Measurements from ENCODE around the gene HDAC11. TPM values are rescaled to one million over a fixed set of nuclear protein-coding genes. Genes with fewer than 3 reads are reported as not detected.
A peak's percentile ranks its signal among the peaks of the same experiment; 100 is the strongest.

Gene HDAC11
- total RNA-seq, 6 experiments from 2014 or later = 8.0 to 12.4 (median 9.1) TPM

DNA sequence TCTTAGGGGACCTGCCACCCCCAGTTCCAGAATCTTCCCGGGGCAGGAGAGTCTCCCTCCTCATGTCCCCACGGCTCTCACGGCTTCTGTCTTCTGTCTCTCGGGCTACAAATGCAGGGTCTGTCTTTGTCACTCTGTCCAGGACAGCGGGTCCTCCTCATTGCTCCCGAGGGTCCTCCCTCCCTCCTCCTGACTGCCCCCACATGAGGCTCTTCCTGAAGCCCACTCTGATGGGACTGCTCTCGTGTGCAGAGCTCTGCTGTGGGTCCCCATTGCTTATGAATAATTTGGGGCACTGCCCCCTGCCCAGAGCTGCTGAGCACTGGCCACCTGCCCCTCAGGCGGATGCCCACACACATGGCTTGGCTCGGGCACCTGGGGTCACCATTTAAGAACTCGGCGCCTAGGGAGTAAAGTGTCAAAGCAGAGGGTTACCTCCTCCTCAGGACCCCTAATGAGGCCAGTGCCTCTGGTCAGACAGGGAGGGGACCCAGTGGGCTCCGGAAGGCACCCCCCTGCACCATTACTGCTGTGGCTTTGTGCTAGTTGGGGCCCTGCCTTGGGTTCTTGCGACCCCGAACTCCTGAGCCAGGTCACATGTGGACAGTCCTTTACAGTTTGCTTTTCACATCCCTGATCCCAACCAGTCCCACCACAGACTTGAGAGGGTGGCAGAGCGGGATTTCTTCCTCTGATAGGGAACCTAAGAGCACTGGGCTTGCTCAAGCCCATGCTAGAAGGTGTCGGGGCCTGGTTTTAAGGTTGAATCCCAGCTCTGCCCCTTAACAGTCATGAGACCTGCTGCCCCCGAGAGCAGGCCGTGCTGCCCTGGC lies 22.1 kb downstream of the HDAC11 start:
- H3K27me3 Mint-ChIP-seq (ENCODE audit: insufficient read depth) = peaks cover 1% of the 10 kb centered on the region
- peaks cover 36% of the 10 kb centered on the region for H3K4me1 Mint-ChIP-seq (ENCODE audit: low read depth)
- no peaks in the 10 kb centered on the region for H3K9me3 Mint-ChIP-seq
- DNase-seq = no peak
- H3K27ac Mint-ChIP-seq = no peak overlapping the region
- TF ChIP-seq, protein P1, sequence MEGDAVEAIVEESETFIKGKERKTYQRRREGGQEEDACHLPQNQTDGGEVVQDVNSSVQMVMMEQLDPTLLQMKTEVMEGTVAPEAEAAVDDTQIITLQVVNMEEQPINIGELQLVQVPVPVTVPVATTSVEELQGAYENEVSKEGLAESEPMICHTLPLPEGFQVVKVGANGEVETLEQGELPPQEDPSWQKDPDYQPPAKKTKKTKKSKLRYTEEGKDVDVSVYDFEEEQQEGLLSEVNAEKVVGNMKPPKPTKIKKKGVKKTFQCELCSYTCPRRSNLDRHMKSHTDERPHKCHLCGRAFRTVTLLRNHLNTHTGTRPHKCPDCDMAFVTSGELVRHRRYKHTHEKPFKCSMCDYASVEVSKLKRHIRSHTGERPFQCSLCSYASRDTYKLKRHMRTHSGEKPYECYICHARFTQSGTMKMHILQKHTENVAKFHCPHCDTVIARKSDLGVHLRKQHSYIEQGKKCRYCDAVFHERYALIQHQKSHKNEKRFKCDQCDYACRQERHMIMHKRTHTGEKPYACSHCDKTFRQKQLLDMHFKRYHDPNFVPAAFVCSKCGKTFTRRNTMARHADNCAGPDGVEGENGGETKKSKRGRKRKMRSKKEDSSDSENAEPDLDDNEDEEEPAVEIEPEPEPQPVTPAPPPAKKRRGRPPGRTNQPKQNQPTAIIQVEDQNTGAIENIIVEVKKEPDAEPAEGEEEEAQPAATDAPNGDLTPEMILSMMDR (IDR thresholded peaks at IDR 0.05) = no peak
- H3K36me3 Mint-ChIP-seq (ENCODE audit: low read depth) = no peaks in the 10 kb centered on the region
- no peak overlapping the region for H3K4me3 Mint-ChIP-seq

DNA sequence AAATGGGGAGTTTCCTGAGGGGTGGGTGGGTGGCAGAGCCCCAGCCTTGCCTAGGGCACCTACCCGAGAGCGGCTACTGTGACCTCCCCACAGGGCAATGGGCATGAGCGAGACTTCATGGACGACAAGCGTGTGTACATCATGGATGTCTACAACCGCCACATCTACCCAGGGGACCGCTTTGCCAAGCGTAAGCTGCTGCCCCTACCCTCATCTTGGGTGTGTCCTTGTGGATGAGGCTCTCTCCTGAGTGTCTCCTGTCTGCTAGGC lies 22.6 kb downstream of the HDAC11 start:
- H3K36me3 Mint-ChIP-seq (ENCODE audit: low read depth) = no peaks in the 10 kb centered on the region
- no peak for DNase-seq
- no peak overlapping the region for H3K27ac Mint-ChIP-seq
- TF ChIP-seq, protein P1 (IDR thresholded peaks at IDR 0.05) = no peak
- no peaks in the 10 kb centered on the region for H3K9me3 Mint-ChIP-seq
- H3K4me3 Mint-ChIP-seq = no peak overlapping the region
- H3K4me1 Mint-ChIP-seq (ENCODE audit: low read depth) = peaks cover 36% of the 10 kb centered on the region
- H3K27me3 Mint-ChIP-seq (ENCODE audit: insufficient read depth) = peaks cover 1% of the 10 kb centered on the region

DNA sequence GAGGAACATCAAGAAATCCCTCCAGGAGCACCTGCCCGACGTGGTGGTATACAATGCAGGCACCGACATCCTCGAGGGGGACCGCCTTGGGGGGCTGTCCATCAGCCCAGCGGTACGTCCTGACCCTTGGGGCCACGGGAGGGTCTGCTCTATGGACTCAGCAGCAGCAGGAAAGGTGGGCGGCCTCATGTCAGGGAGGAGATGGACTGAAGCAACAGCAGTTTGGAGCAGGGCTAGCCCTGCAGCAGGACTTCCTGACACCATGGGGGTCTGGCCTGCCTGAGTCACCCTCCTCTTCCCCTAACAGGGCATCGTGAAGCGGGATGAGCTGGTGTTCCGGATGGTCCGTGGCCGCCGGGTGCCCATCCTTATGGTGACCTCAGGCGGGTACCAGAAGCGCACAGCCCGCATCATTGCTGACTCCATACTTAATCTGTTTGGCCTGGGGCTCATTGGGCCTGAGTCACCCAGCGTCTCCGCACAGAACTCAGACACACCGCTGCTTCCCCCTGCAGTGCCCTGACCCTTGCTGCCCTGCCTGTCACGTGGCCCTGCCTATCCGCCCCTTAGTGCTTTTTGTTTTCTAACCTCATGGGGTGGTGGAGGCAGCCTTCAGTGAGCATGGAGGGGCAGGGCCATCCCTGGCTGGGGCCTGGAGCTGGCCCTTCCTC lies 24.2 kb downstream of the HDAC11 start:
- Mint-ChIP-seq H3K36me3 (ENCODE audit: low read depth) (no peaks in the 10 kb centered on the region), H3K4me1 (ENCODE audit: low read depth) (peaks cover 38% of the 10 kb centered on the region), H3K4me3 (peak overlapping the region; percentile 28; the same call in 1 of the 2 replicates), H3K27ac (peak overlapping the region; percentile 92), H3K9me3 (no peaks in the 10 kb centered on the region), H3K27me3 (ENCODE audit: insufficient read depth) (peaks cover 1% of the 10 kb centered on the region)
- peak; percentile 77 for DNase-seq
- TF ChIP-seq, protein P1 (IDR thresholded peaks at IDR 0.05) = no peak

DNA sequence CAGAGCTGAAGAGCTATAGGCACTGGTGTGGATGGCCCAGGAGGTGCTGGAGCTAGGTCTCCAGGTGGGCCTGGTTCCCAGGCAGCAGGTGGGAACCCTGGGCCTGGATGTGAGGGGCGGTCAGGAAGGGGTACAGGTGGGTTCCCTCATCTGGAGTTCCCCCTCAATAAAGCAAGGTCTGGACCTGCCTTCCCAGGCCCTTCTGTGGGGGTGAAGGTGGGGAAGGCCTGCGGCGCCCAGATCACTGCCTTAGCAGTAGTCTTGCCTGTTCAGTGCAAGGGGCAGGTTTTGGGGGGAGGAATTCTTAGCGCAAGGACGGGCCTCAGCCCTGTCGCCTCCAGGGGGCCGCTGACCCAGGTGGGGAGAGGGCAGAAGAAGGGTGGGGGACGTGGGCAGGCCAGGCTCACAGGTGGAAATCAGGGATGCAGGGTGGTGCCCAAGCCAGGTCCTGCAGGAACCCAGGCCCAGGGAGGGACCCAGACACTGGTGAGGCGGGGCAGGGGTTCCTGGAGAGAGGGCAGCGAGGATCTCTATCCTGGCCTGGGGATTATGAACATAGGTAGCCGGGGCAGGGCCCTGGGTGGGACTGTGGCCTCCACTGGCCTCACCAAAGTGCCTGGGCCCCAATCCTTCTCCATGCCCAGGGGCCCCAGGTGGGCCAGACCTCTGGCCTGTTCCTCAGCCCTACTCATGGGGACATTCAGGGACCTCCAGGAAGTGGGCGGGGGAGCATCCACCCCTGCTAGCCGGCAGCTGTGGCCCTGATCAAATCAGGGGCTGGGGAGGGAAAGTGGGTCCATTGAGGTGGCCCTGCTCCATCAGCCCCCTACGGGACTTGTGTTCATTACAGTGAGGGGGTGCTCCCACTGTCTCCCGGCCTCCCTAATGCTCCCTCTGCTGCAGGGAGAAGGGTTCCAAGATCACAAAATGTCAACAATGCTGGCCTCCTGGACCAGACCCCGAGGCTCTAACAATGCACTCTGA lies 25.3 kb downstream of the HDAC11 start:
- peak overlapping the region; percentile 92 for H3K27ac Mint-ChIP-seq
- TF ChIP-seq, protein P1 (IDR thresholded peaks at IDR 0.05) = no peak; the same call in 1 of the 2 replicates
- H3K36me3 Mint-ChIP-seq (ENCODE audit: low read depth) = no peaks in the 10 kb centered on the region

DNA sequence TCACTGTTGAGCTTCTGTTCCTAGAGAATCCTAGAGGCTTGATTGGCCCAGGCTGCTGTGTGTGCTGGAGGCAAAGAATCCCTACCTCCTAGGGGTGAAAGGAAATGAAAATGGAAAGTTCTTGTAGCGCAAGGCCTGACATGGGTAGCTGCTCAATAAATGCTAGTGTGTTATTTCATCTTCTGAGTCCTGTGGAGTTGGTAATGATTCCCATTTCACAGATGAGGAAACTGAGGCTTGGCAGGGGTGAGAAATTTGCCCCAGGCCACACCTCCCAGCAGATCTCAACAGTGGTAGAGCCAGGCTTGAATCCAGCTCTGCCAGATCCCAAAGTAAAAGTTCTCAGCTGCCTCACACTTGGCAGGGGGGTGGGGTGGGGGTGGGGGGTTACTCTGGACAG lies 26.1 kb downstream of the HDAC11 start:
- Mint-ChIP-seq H3K4me3 (no peak overlapping the region), H3K36me3 (ENCODE audit: low read depth) (no peaks in the 10 kb centered on the region), H3K9me3 (no peaks in the 10 kb centered on the region), H3K27me3 (ENCODE audit: insufficient read depth) (peaks cover 1% of the 10 kb centered on the region; the same call in 1 of the 2 replicates), H3K27ac (peak overlapping the region; percentile 46), H3K4me1 (ENCODE audit: low read depth) (peaks cover 38% of the 10 kb centered on the region)
- no peak for DNase-seq
- TF ChIP-seq, protein P1 (IDR thresholded peaks at IDR 0.05) = no peak

More for the DNA sequence above, 25.3 kb downstream of the HDAC11 start:
- no peak for DNase-seq
- Mint-ChIP-seq H3K9me3 (no peaks in the 10 kb centered on the region), H3K4me3 (no peak overlapping the region), H3K4me1 (ENCODE audit: low read depth) (peaks cover 38% of the 10 kb centered on the region), H3K27me3 (ENCODE audit: insufficient read depth) (peaks cover 1% of the 10 kb centered on the region)
